Small intestine (tissue), 7 donors: ENCODE data around the gene B4GALT4. TPM values are rescaled to one million over a fixed set of nuclear protein-coding genes. Genes with fewer than 3 reads are reported as not detected.

Experiments
- DNase-seq, 2 donors: peaks; one replicate each; pipeline versions ENCODE4 v3.0.0 to v3.0.0-alpha.2; 2013
- FAIRE-seq: peaks from 2 replicates; lab custom pipeline; 2012; peaks lifted over from hg19 to GRCh38; lab: Jason Lieb, UNC
- H3K27ac ChIP-seq, 3 donors: one replicate each; pipeline ENCODE4 v1.5.1; 2013; ENCODE audit warnings: low read length in 2 of 3, mild to moderate bottlenecking in 2 of 3, control low read depth in 1 of 3, inconsistent platforms in 1 of 3, low read depth in 1 of 3, moderate library complexity in 1 of 3
- H3K27me3 ChIP-seq, 3 donors: one replicate each; pipeline ENCODE4 v1.6.1; 2013; ENCODE audit warnings: low read length in 3 of 3, inconsistent platforms in 1 of 3; ENCODE audit not compliant: control insufficient read depth in 3 of 3, insufficient read depth in 3 of 3
- H3K36me3 ChIP-seq, 3 donors: one replicate each; pipeline ENCODE4 v1.6.1; 2013; ENCODE audit warnings: low read length in 3 of 3, inconsistent platforms in 1 of 3, low read depth in 1 of 3, mild to moderate bottlenecking in 1 of 3, moderate library complexity in 1 of 3; ENCODE audit not compliant: control insufficient read depth in 3 of 3, insufficient read depth in 2 of 3
- H3K4me1 ChIP-seq, 3 donors: one replicate each; pipeline ENCODE4 v1.6.1; 2013; ENCODE audit warnings: low read length in 2 of 3, inconsistent platforms in 1 of 3, low read depth in 1 of 3, mild to moderate bottlenecking in 1 of 3, moderate library complexity in 1 of 3; ENCODE audit not compliant: control insufficient read depth in 3 of 3, insufficient read depth in 2 of 3
- H3K4me3 ChIP-seq, 3 donors: one replicate each; pipeline ENCODE4 v1.5.1; 2013; ENCODE audit warnings: low read length in 3 of 3, control low read depth in 1 of 3, inconsistent platforms in 1 of 3, low read depth in 1 of 3, mild to moderate bottlenecking in 1 of 3, moderate library complexity in 1 of 3
- H3K9me3 ChIP-seq, 2 donors: one replicate each; pipeline ENCODE4 v1.6.1; 2013; ENCODE audit warnings: low read depth in 1 of 2, low read length in 1 of 2; ENCODE audit not compliant: control insufficient read depth in 2 of 2, insufficient read depth in 1 of 2
- WGBS, 3 donors: extraction: QIAGEN DNeasy Blood & Tissue Kit; methylation state at CpG; one replicate each; pipeline ENCODE4 v1.1.7; 2013; 5-methylcytosine and 5-hydroxymethylcytosine counted together
- polyA plus RNA-seq, 4 donors: library from polyadenylated mRNA; stranded (reverse) in 3 of 4; unstranded in 1 of 4; fragments of 200-250 nt in 3 of 4; fragments of 120-200 nt in 1 of 4; gene quantifications; one replicate each; pipeline versions ENCODE4 v1.2.1 to v1.2.3, GENCODE V29; 2013
- donor health status: healthy with polysubstance abuse.
- donor health status: control.
- donor health status: control.
- donor health status: Bipolar disorder and iron deficiency.
- donor health status: healthy.

B4GALT4 gene
- polyA plus RNA-seq, 4 donors: 26.2 to 72.2 (median 52.3) TPM

GRCh38 chr3:119206611-119207511, 33.8 kb downstream of the B4GALT4 start:
- peaks cover 4 to 13% (median 6%) of the 10 kb centered on the region in 3 donors for H3K36me3 ChIP-seq
- H3K9me3 ChIP-seq: no peaks in the 10 kb centered on the region
- WGBS, 3 donors: 63 to 79% (median 79%) methylated on average over 4 of the region's 4 CpGs
- no peaks in the 10 kb centered on the region for H3K27me3 ChIP-seq
- DNase-seq: peak in 1 of 2 donors; percentile 18
- H3K4me3 ChIP-seq: no peak overlapping the region
- peak overlapping the region in 1 of 3 donors; percentile 16 for H3K27ac ChIP-seq
- no peak for FAIRE-seq
- H3K4me1 ChIP-seq: peaks cover 2 to 28% (median 4%) of the 10 kb centered on the region in 3 donors

GRCh38 chr3:119205685-119206084, 35.0 kb downstream of the B4GALT4 start:
- DNase-seq (no peak), FAIRE-seq (no peak)
- Histone ChIP-seq H3K27me3 (no peaks in the 10 kb centered on the region), H3K9me3 (no peaks in the 10 kb centered on the region), H3K4me3 (no peak overlapping the region), H3K4me1 (peaks cover 0 to 23% (median 2%) of the 10 kb centered on the region in 3 donors), H3K27ac (no peak overlapping the region), H3K36me3 (peaks cover 2 to 8% (median 5%) of the 10 kb centered on the region in 3 donors)
- WGBS, 3 donors: 72 to 83% (median 79%) methylated on average over 5 of the region's 5 CpGs

- 63 to 67% (median 64%) methylated on average over 8 of the region's 8 CpGs for WGBS, 3 donors
- peaks cover 0 to 20% (median 2%) of the 10 kb centered on the region in 3 donors for H3K4me1 ChIP-seq
- no peak overlapping the region for H3K27ac ChIP-seq
- peaks cover 2 to 7% (median 5%) of the 10 kb centered on the region in 3 donors for H3K36me3 ChIP-seq
- H3K4me3 ChIP-seq: no peak overlapping the region
- H3K27me3 ChIP-seq: no peaks in the 10 kb centered on the region
- no peaks in the 10 kb centered on the region for H3K9me3 ChIP-seq
- FAIRE-seq (no peak), DNase-seq (no peak)
Measured at GRCh38 chr3:119205209-119205608, 35.5 kb downstream of the B4GALT4 start.

- DNase-seq: no peak
Measured at GRCh38 chr3:119195911-119196310, 44.8 kb downstream of the B4GALT4 start.

GRCh38 chr3:119195151-119195476, 45.6 kb downstream of the B4GALT4 start:
- no peaks in the 10 kb centered on the region for H3K36me3 ChIP-seq
- no peak for DNase-seq
- H3K4me3 ChIP-seq: no peak overlapping the region
- no peaks in the 10 kb centered on the region for H3K9me3 ChIP-seq
- WGBS, 3 donors: 67 to 83% (median 69%) methylated on average over 1 of the region's 1 CpG
- no peaks in the 10 kb centered on the region for H3K4me1 ChIP-seq
- no peaks in the 10 kb centered on the region for H3K27me3 ChIP-seq
- no peak for FAIRE-seq
- no peak overlapping the region for H3K27ac ChIP-seq

More at GRCh38 chr3:119195911-119196310, 44.8 kb downstream of the B4GALT4 start:
- H3K4me1 ChIP-seq: no peaks in the 10 kb centered on the region
- no peak for FAIRE-seq
- no peak overlapping the region for H3K4me3 ChIP-seq
- H3K9me3 ChIP-seq: no peaks in the 10 kb centered on the region
- no peak overlapping the region for H3K27ac ChIP-seq
- H3K36me3 ChIP-seq: no peaks in the 10 kb centered on the region
- WGBS, 3 donors: 76 to 80% (median 80%) methylated on average over 1 of the region's 1 CpG
- no peaks in the 10 kb centered on the region for H3K27me3 ChIP-seq

- 75 to 80% (median 75%) methylated on average over 7 of the region's 7 CpGs for WGBS, 3 donors
- DNase-seq: peak in 1 of 2 donors; percentile 24
- Histone ChIP-seq H3K36me3 (no peaks in the 10 kb centered on the region), H3K27me3 (no peaks in the 10 kb centered on the region), H3K27ac (no peak overlapping the region), H3K4me3 (no peak overlapping the region), H3K4me1 (no peaks in the 10 kb centered on the region), H3K9me3 (no peaks in the 10 kb centered on the region)
- no peak for FAIRE-seq
Measured at GRCh38 chr3:119194237-119195150, 46.2 kb downstream of the B4GALT4 start.

GRCh38 chr3:119191800-119192199, 48.9 kb downstream of the B4GALT4 start:
- FAIRE-seq (no peak), DNase-seq (no peak)
- Histone ChIP-seq H3K27ac (no peak overlapping the region), H3K36me3 (no peaks in the 10 kb centered on the region), H3K4me1 (no peaks in the 10 kb centered on the region), H3K9me3 (no peaks in the 10 kb centered on the region), H3K4me3 (no peak overlapping the region), H3K27me3 (no peaks in the 10 kb centered on the region)
- 75 to 88% (median 80%) methylated on average over 1 of the region's 1 CpG for WGBS, 3 donors

GRCh38 chr3:119187266-119187665, 53.4 kb downstream of the B4GALT4 start:
- H3K27me3 ChIP-seq: no peaks in the 10 kb centered on the region
- DNase-seq (no peak), FAIRE-seq (no peak)
- H3K4me1 ChIP-seq: peaks cover 0 to 18% (median 0%) of the 10 kb centered on the region in 3 donors
- no peaks in the 10 kb centered on the region for H3K9me3 ChIP-seq
- H3K27ac ChIP-seq: no peak overlapping the region
- H3K36me3 ChIP-seq: no peaks in the 10 kb centered on the region
- H3K4me3 ChIP-seq: no peak overlapping the region
